K562 (cell line): ENCODE measurements around the gene CENPC. TPM values are rescaled to one million over a fixed set of nuclear protein-coding genes. Genes with fewer than 3 reads are reported as not detected.
A peak's percentile ranks its signal among the peaks of the same experiment; 100 is the strongest.

Experiments
- ATAC-seq: fragments of 200-7000 bp; cut with Tn5 transposase; 3 replicates; pipeline ENCODE4 v1.9.1; 2020; ENCODE audit warnings: moderate library complexity
- BruUV-seq: library from RNA; stranded (reverse); fragments of 400-500 nt; replicated peaks from 2 replicates; lab custom pipeline; 2021; lab: Mats Ljungman, UMichigan
- CTCF ChIA-PET: fragments of 300-600 bp; formaldehyde crosslinking; extraction: SDS; loops from one replicate; lab custom pipeline; 2021; ENCODE audit warnings: low intra/inter-chr PET ratio; lab: Yijun Ruan, JAX
- POLR2A ChIA-PET: fragments of 300-600, 350-650 bp; sonication (Branson Sonifier 250); formaldehyde crosslinking; extraction: SDS; loops from one replicate; lab custom pipeline; 2021; ENCODE audit warnings: antibody characterized with exemption, inconsistent platforms; lab: Yijun Ruan, JAX
- DNase-seq, 4 experiments: peaks; one replicate each; pipeline versions ENCODE4 v3.0.0 to v3.0.0-alpha.2; 2011 to 2018; ENCODE audit warnings: low spot score in 3 of 4, mixed read lengths in 3 of 4; ENCODE audit errors: extremely low read depth in 1 of 4
- FAIRE-seq: peaks from 2 replicates; lab custom pipeline; 2011; peaks lifted over from hg19 to GRCh38; lab: Jason Lieb, UNC
- H2AFZ ChIP-seq: 2 replicates; pipeline ENCODE4 v1.6.0; 2011; ENCODE audit warnings: low read depth, low read length, control low read depth, inconsistent platforms
- H3K27ac ChIP-seq: fragments of 200-600 bp; 3 replicates; pipeline ENCODE4 v1.8.0; 2011; ENCODE audit warnings: low read depth, mild to moderate bottlenecking, control low read depth, inconsistent platforms, low read length, moderate library complexity, mixed read lengths; ENCODE audit errors: extremely low read depth
- H3K27me3 ChIP-seq, 2 experiments: fragments of 300-600 bp in 1 of 2; 2 replicates in 1 of 2; 3 replicates in 1 of 2; pipeline versions ENCODE4 v1.6.0 to v1.8.0; 2011; ENCODE audit warnings: inconsistent platforms in 2 of 2, low read length in 2 of 2, mild to moderate bottlenecking in 1 of 2, mixed read lengths in 1 of 2, moderate library complexity in 1 of 2; ENCODE audit not compliant: control insufficient read depth in 2 of 2, insufficient read depth in 2 of 2
- H3K36me3 ChIP-seq: fragments of 300-600 bp; 3 replicates; pipeline ENCODE4 v1.8.0; 2011; ENCODE audit warnings: mild to moderate bottlenecking, low read length, inconsistent platforms; ENCODE audit not compliant: control insufficient read depth, insufficient read depth
- H3K4me1 ChIP-seq, 2 experiments: fragments of 200-600 bp in 1 of 2; replicated peaks in 1 of 2; 2 replicates in 1 of 2; 3 replicates in 1 of 2; pipeline versions ENCODE4 v1.5.1 to v1.8.0; 2011; ENCODE audit warnings: inconsistent platforms in 2 of 2, low read length in 2 of 2, mild to moderate bottlenecking in 1 of 2, mixed read lengths in 1 of 2, moderate library complexity in 1 of 2; ENCODE audit not compliant: control insufficient read depth in 2 of 2, insufficient read depth in 2 of 2
- H3K4me2 ChIP-seq: 2 replicates; pipeline ENCODE4 v1.6.1; 2011; ENCODE audit warnings: low read length, control low read depth, inconsistent platforms, mixed read lengths; ENCODE audit not compliant: insufficient read depth
- H3K4me3 ChIP-seq: fragments of 200-600 bp; sonication (generic), shearing (Covaris generic); 2 replicates; pipeline ENCODE4 v1.5.1; 2016; ENCODE audit warnings: control low read depth, inconsistent platforms
- H3K79me2 ChIP-seq: fragments of 200-600 bp; 3 replicates; pipeline ENCODE4 v1.8.0; 2011; ENCODE audit warnings: low read length, inconsistent platforms; ENCODE audit not compliant: control insufficient read depth, insufficient read depth
- H3K9ac ChIP-seq, 2 experiments: 2 replicates each; pipeline versions ENCODE4 v1.6.0 to v1.6.1; 2011; ENCODE audit warnings: low read depth in 2 of 2, low read length in 2 of 2, control low read depth in 1 of 2, inconsistent platforms in 1 of 2, mild to moderate bottlenecking in 1 of 2, mixed read lengths in 1 of 2; ENCODE audit not compliant: insufficient read depth in 1 of 2
- H3K9me1 ChIP-seq: one replicate; pipeline ENCODE4 v1.6.0; 2011; ENCODE audit warnings: inconsistent platforms, mild to moderate bottlenecking, low read length, moderate library complexity; ENCODE audit not compliant: control insufficient read depth, insufficient read depth
- H3K9me3 ChIP-seq: replicated peaks from 2 replicates; pipeline ENCODE4 v1.5.1; 2011; ENCODE audit warnings: low read depth, low read length, inconsistent platforms; ENCODE audit not compliant: control insufficient read depth, insufficient read depth
- H4K20me1 ChIP-seq: replicated peaks from 2 replicates; pipeline ENCODE4 v1.6.1; 2011; ENCODE audit warnings: low read length, inconsistent platforms, mixed read lengths; ENCODE audit not compliant: control insufficient read depth, insufficient read depth
- BDP1 ChIP-seq: IDR thresholded peaks from 3 replicates; pipeline ENCODE4 v1.6.1; 2011; ENCODE audit not compliant: insufficient read length, insufficient read depth
- C11orf30 ChIP-seq: fragments of 450-650 bp; IDR thresholded peaks from 2 replicates; pipeline ENCODE4 v1.6.1; 2016; ENCODE audit warnings: low read depth, mild to moderate bottlenecking
- CHD1 ChIP-seq: fragments of 200-600 bp; sonication (generic); IDR thresholded peaks from one replicate; pipeline ENCODE4 v1.6.1; 2012; ENCODE audit warnings: mild to moderate bottlenecking, moderate library complexity, low read length, inconsistent platforms
- HCFC1 ChIP-seq: IDR thresholded peaks from 2 replicates; pipeline ENCODE4 v1.6.1; 2012; ENCODE audit warnings: low read depth, low read length, improper control_type of control experiment
- MAFF ChIP-seq: IDR thresholded peaks from 2 replicates; pipeline ENCODE4 v1.6.1; 2012; ENCODE audit warnings: low read length, improper control_type of control experiment
- MAFG ChIP-seq: fragments of 450-650 bp; conservative IDR thresholded peaks from 2 replicates; pipeline ENCODE4 v1.6.1; 2016; ENCODE audit warnings: missing genetic modification characterization, missing compliant biosample characterization
- MAFK ChIP-seq: IDR thresholded peaks from 2 replicates; pipeline ENCODE4 v1.6.1; 2011; ENCODE audit warnings: low read length, improper control_type of control experiment
- NCOA4 ChIP-seq: fragments of 450-650 bp; IDR thresholded peaks from 2 replicates; pipeline ENCODE4 v1.6.1; 2018; ENCODE audit warnings: mild to moderate bottlenecking; ENCODE audit not compliant: partially characterized antibody
- NFE2 ChIP-seq: IDR thresholded peaks from 2 replicates; pipeline ENCODE4 v1.6.1; 2014; ENCODE audit warnings: antibody characterized with exemption, low read depth
- PTRF ChIP-seq: fragments of 450-650 bp; IDR thresholded peaks from 2 replicates; pipeline ENCODE4 v1.6.1; 2016; ENCODE audit warnings: mild to moderate bottlenecking, missing genetic modification characterization, missing compliant biosample characterization
- ZNF146 ChIP-seq: IDR thresholded peaks from one replicate; pipeline ENCODE4 v1.6.1; 2018; ENCODE audit warnings: missing compliant biosample characterization; ENCODE audit not compliant: unreplicated experiment
- ZNF217 ChIP-seq: sonication (generic); formaldehyde crosslinking; IDR thresholded peaks from 2 replicates; pipeline ENCODE4 v1.8.0; 2022; ENCODE audit warnings: mild to moderate bottlenecking, missing genetic modification reagents
- ZNF316 ChIP-seq: fragments of 450-650 bp; IDR thresholded peaks from 2 replicates; pipeline ENCODE4 v1.6.1; 2016
- WGBS: fragments of 100-300 bp; shearing (Covaris generic); methylation state at CpG from one replicate; pipeline ENCODE4 v1.1.6; 2016; ENCODE audit warnings: low coverage, mixed read lengths; ENCODE audit not compliant: insufficient coverage; ENCODE audit errors: missing lambda C conversion rate; 5-methylcytosine and 5-hydroxymethylcytosine counted together
- in situ Hi-C: fragments of 300-500 bp; cut with MboI; formaldehyde crosslinking; loops from 4 replicates; pipeline ENCODE4 v1.15.0; 2018; ENCODE audit warnings: inconsistent platforms, mixed read lengths
- intact Hi-C: fragments of 100-400 bp; cut with micrococcal nuclease; formaldehyde crosslinking; loops from 2 replicates; pipeline ENCODE4 v1.14.2; 2022
- polyA plus RNA-seq, 8 experiments: library from polyadenylated mRNA; depleted of rRNA in 4 of 8; stranded (reverse) in 5 of 8; unstranded in 3 of 8; fragments of >200 nt; fragmentation: Nextera tagmentation in 2 of 8; fragmentation: Illumina TruSeq in 1 of 8; extraction: Ambion mirVana in 2 of 8; extraction: Trizol in 1 of 8; gene quantifications; 2 replicates each; pipeline versions ENCODE4 v1.2.1 to v1.2.3, GENCODE V29; 2011 to 2014; ENCODE audit warnings: inconsistent platforms in 1 of 8, missing spikeins in 1 of 8
- total RNA-seq, 7 experiments: library from RNA; depleted of rRNA in 6 of 7; stranded (reverse); fragments of >200 nt in 6 of 7; fragmentation: Illumina TruSeq in 2 of 7; extraction: Trizol in 2 of 7; gene quantifications; 2 replicates each; pipeline versions ENCODE4 v1.2.1 to v1.2.3, GENCODE V29; 2011 to 2021; ENCODE audit warnings: low replicate concordance in 1 of 7
- TF ChIP-seq, protein P1 (sequence below): fragments of 450-650 bp; formaldehyde crosslinking; IDR thresholded peaks from 2 replicates; pipeline ENCODE4 v1.4.0; 2022; ENCODE audit warnings: mild to moderate bottlenecking, moderate library complexity
- TF ChIP-seq, protein P2 (sequence below), 2 experiments: fragments of 450-650 bp in 1 of 2; sonication (generic) in 1 of 2; formaldehyde crosslinking in 1 of 2; IDR thresholded peaks in 1 of 2; conservative IDR thresholded peaks in 1 of 2; 2 replicates each; pipeline versions ENCODE4 v1.6.1 to v1.8.1; 2016 to 2023; ENCODE audit warnings: mild to moderate bottlenecking in 2 of 2, moderate library complexity in 2 of 2, inconsistent platforms in 1 of 2, missing genetic modification reagents in 1 of 2

The CENPC gene
- total and polyA plus RNA-seq, 9 of the 15 experiments (the other 6 are each of a cell fraction or from before 2014, with no cell fraction given) = 18.1 to 48.5 (median 30.8) TPM

GRCh38 chr4:67430989-67431388 lies 114.3 kb downstream of the CENPC start:
- CTCF ChIA-PET = no interaction called here
- FAIRE-seq (no peak), ATAC-seq (peak; percentile 56), DNase-seq (no peak)
- TF ChIP-seq C11orf30 = peak; percentile 97
- TF ChIP-seq ZNF217 (CRISPR knock-in tag) = no peak
- peak; percentile 99 for TF ChIP-seq ZNF316
- 0 out of 2 replicates have a peak, but pooled peaks have one; percentile 33 for TF ChIP-seq NFE2
- no peak for TF ChIP-seq CHD1
- peak; percentile 99 for TF ChIP-seq MAFF
- TF ChIP-seq MAFG (tag) = peak; percentile 95
- peak; percentile 99 for TF ChIP-seq MAFK
- Histone ChIP-seq H3K9me3 (no peaks in the 10 kb centered on the region), H3K36me3 (peaks cover 11% of the 10 kb centered on the region; the same call in 2 of the 3 replicates), H3K9ac (no peak overlapping the region), H3K9me1 (no peaks in the 10 kb centered on the region), H4K20me1 (no peaks in the 10 kb centered on the region), H3K4me2 (no peak overlapping the region), H3K27me3 (no peaks in the 10 kb centered on the region), H3K27ac (no peak overlapping the region), H3K4me3 (no peak overlapping the region), H3K79me2 (no peaks in the 10 kb centered on the region), H3K4me1 (no peaks in the 10 kb centered on the region), H2AFZ (no peak overlapping the region)
- in situ Hi-C loops = no loop called here
- intact Hi-C loops = no loop called here
- BruUV-seq = no TSS peak
- POLR2A ChIA-PET = no interaction called here
- WGBS = 0% methylated on average over 1 of the region's 1 CpG

DNA sequence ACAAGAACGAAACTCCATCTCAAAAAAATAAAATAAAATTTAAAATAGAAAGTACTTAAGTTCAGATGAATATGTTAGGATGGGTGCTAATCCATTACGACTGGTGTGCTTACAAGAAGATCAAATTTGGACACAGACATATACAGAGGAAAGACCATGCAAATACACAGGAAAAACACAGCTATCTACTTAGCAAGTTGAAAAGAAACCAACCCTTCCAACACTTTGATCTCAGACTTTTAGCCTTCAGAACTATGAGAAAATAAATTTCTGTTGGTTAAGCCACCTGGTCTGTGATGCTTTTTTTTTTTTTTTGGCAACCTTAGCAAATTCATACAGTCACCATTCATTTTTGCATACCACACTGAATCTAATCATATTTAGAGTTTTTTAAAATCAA lies 116.5 kb downstream of the CENPC start:
- in situ Hi-C loops (no loop called here), intact Hi-C loops (no loop called here)
- POLR2A ChIA-PET = no interaction called here
- Histone ChIP-seq H3K4me1 (no peaks in the 10 kb centered on the region), H2AFZ (no peak overlapping the region), H4K20me1 (no peaks in the 10 kb centered on the region), H3K9ac (no peak overlapping the region), H3K79me2 (no peaks in the 10 kb centered on the region), H3K27me3 (no peaks in the 10 kb centered on the region), H3K27ac (no peak overlapping the region), H3K9me1 (no peaks in the 10 kb centered on the region), H3K4me2 (no peak overlapping the region), H3K4me3 (no peak overlapping the region), H3K9me3 (no peaks in the 10 kb centered on the region), H3K36me3 (peaks cover 3% of the 10 kb centered on the region; the same call in 1 of the 3 replicates)
- BruUV-seq = no TSS peak
- CTCF ChIA-PET = no interaction called here
- DNase-seq = no peak
- no peak for FAIRE-seq
- WGBS = 68% methylated on average over 2 of the region's 2 CpGs
- ATAC-seq = no peak
- TF ChIP-seq PTRF (tag) (no peak), NCOA4 (no peak), ZNF146 (CRISPR knock-in tag) (no peak), HCFC1 (no peak), NFE2 (no peak), BDP1 (no peak)
- TF ChIP-seq, protein P1, sequence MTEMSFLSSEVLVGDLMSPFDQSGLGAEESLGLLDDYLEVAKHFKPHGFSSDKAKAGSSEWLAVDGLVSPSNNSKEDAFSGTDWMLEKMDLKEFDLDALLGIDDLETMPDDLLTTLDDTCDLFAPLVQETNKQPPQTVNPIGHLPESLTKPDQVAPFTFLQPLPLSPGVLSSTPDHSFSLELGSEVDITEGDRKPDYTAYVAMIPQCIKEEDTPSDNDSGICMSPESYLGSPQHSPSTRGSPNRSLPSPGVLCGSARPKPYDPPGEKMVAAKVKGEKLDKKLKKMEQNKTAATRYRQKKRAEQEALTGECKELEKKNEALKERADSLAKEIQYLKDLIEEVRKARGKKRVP (CRISPR knock-in tag) = no peak
- TF ChIP-seq, protein P2, sequence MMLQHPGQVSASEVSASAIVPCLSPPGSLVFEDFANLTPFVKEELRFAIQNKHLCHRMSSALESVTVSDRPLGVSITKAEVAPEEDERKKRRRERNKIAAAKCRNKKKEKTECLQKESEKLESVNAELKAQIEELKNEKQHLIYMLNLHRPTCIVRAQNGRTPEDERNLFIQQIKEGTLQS (IDR thresholded peaks at IDR 0.05) = no peak
- TF ChIP-seq, protein P2 (CRISPR knock-in tag; conservative IDR thresholded peaks at IDR 0.05) = no peak
